ENCODE measurements around the gene ADCY1. TPM values are rescaled to one million over a fixed set of nuclear protein-coding genes. Genes with fewer than 3 reads are reported as not detected.

Gene ADCY1
- total and polyA plus RNA-seq, 4 donors: 0.33 to 20.1 (median 4.1) TPM

DNA sequence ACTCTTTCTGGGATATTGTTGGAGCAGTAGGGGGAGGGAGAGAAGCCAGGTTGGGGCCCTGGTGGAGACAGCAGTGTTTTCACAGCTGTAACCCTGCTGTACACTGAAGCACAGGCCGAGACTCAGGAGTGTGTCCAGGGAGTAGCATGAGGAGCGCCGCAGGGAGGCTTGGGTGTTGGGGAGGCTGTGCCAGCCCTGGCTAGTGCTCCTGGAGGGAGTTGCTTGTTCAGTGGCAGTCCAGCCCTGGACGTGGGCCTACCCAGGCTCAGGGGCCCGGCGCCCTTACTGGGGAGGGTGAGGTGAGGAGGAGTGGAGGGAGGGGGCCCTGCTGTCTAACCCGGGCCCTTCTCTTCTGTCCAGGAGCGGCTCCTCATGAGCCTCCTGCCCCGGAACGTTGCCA, 35.9 kb downstream of the ADCY1 start:
- no peak for TF ChIP-seq FOXA2 (IDR thresholded peaks at IDR 0.05)
- no peak for TF ChIP-seq GABPA (IDR thresholded peaks at IDR 0.05 in 1 of 2, conservative IDR thresholded peaks at IDR 0.05 in 1 of 2)
- TF ChIP-seq YY1 (IDR thresholded peaks at IDR 0.05): no peak
- TF ChIP-seq EGR1 (IDR thresholded peaks at IDR 0.05; ENCODE audit: low read depth in 2 of 2): no peak
- TF ChIP-seq JUND (IDR thresholded peaks at IDR 0.05): no peak
- TF ChIP-seq, protein P1, sequence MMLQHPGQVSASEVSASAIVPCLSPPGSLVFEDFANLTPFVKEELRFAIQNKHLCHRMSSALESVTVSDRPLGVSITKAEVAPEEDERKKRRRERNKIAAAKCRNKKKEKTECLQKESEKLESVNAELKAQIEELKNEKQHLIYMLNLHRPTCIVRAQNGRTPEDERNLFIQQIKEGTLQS (IDR thresholded peaks at IDR 0.05): no peak
- TF ChIP-seq NR2F2 (IDR thresholded peaks at IDR 0.05): no peak
- no peak for TF ChIP-seq HNF4G (IDR thresholded peaks at IDR 0.05)
- no peak for TF ChIP-seq SP1 (IDR thresholded peaks at IDR 0.05)
- TF ChIP-seq, protein P2, sequence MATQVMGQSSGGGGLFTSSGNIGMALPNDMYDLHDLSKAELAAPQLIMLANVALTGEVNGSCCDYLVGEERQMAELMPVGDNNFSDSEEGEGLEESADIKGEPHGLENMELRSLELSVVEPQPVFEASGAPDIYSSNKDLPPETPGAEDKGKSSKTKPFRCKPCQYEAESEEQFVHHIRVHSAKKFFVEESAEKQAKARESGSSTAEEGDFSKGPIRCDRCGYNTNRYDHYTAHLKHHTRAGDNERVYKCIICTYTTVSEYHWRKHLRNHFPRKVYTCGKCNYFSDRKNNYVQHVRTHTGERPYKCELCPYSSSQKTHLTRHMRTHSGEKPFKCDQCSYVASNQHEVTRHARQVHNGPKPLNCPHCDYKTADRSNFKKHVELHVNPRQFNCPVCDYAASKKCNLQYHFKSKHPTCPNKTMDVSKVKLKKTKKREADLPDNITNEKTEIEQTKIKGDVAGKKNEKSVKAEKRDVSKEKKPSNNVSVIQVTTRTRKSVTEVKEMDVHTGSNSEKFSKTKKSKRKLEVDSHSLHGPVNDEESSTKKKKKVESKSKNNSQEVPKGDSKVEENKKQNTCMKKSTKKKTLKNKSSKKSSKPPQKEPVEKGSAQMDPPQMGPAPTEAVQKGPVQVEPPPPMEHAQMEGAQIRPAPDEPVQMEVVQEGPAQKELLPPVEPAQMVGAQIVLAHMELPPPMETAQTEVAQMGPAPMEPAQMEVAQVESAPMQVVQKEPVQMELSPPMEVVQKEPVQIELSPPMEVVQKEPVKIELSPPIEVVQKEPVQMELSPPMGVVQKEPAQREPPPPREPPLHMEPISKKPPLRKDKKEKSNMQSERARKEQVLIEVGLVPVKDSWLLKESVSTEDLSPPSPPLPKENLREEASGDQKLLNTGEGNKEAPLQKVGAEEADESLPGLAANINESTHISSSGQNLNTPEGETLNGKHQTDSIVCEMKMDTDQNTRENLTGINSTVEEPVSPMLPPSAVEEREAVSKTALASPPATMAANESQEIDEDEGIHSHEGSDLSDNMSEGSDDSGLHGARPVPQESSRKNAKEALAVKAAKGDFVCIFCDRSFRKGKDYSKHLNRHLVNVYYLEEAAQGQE (IDR thresholded peaks at IDR 0.05): no peak
- TF ChIP-seq, protein P3, sequence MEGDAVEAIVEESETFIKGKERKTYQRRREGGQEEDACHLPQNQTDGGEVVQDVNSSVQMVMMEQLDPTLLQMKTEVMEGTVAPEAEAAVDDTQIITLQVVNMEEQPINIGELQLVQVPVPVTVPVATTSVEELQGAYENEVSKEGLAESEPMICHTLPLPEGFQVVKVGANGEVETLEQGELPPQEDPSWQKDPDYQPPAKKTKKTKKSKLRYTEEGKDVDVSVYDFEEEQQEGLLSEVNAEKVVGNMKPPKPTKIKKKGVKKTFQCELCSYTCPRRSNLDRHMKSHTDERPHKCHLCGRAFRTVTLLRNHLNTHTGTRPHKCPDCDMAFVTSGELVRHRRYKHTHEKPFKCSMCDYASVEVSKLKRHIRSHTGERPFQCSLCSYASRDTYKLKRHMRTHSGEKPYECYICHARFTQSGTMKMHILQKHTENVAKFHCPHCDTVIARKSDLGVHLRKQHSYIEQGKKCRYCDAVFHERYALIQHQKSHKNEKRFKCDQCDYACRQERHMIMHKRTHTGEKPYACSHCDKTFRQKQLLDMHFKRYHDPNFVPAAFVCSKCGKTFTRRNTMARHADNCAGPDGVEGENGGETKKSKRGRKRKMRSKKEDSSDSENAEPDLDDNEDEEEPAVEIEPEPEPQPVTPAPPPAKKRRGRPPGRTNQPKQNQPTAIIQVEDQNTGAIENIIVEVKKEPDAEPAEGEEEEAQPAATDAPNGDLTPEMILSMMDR (IDR thresholded peaks at IDR 0.05; ENCODE audit: low read depth, low read length, missing input control): no peak
- TF ChIP-seq FOXA1 (IDR thresholded peaks at IDR 0.05): no peak
- no peak for TF ChIP-seq TAF1 (conservative IDR thresholded peaks at IDR 0.05)
- no peak for TF ChIP-seq RAD21 (IDR thresholded peaks at IDR 0.05)
- TF ChIP-seq, protein P4, sequence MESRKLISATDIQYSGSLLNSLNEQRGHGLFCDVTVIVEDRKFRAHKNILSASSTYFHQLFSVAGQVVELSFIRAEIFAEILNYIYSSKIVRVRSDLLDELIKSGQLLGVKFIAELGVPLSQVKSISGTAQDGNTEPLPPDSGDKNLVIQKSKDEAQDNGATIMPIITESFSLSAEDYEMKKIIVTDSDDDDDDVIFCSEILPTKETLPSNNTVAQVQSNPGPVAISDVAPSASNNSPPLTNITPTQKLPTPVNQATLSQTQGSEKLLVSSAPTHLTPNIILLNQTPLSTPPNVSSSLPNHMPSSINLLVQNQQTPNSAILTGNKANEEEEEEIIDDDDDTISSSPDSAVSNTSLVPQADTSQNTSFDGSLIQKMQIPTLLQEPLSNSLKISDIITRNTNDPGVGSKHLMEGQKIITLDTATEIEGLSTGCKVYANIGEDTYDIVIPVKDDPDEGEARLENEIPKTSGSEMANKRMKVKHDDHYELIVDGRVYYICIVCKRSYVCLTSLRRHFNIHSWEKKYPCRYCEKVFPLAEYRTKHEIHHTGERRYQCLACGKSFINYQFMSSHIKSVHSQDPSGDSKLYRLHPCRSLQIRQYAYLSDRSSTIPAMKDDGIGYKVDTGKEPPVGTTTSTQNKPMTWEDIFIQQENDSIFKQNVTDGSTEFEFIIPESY (IDR thresholded peaks at IDR 0.05): no peak
- TF ChIP-seq RXRA (IDR thresholded peaks at IDR 0.05): no peak
- TF ChIP-seq HNF4A (conservative IDR thresholded peaks at IDR 0.05): no peak
- TF ChIP-seq, protein P5, sequence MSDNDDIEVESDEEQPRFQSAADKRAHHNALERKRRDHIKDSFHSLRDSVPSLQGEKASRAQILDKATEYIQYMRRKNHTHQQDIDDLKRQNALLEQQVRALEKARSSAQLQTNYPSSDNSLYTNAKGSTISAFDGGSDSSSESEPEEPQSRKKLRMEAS (IDR thresholded peaks at IDR 0.05): no peak
- no peaks in the 10 kb centered on the region for H3K27me3 ChIP-seq (ENCODE audit: control insufficient read depth in 4 of 4, insufficient read depth in 4 of 4, low read length in 3 of 4)
- no peaks in the 10 kb centered on the region for H3K36me3 ChIP-seq (ENCODE audit: control insufficient read depth in 4 of 4, insufficient read depth in 3 of 4, low read depth in 1 of 4, low read length in 3 of 4)
- H3K9me3 ChIP-seq (ENCODE audit: control insufficient read depth in 4 of 4, low read length in 3 of 4): peaks cover 0 to 6% (median 0%) of the 10 kb centered on the region in 4 donors
- H3K4me3 ChIP-seq (ENCODE audit: low read depth in 1 of 3, low read length in 3 of 3): no peak overlapping the region
- no peak for DNase-seq (ENCODE audit: low spot score)
- no peaks in the 10 kb centered on the region for H3K4me1 ChIP-seq (ENCODE audit: control insufficient read depth in 4 of 4, insufficient read depth in 4 of 4, low read length in 3 of 4)
- no peak overlapping the region for H3K9ac ChIP-seq (ENCODE audit: low read depth in 1 of 2, low read length in 2 of 2)
- WGBS: 95% methylated on average over 10 of the region's 10 CpGs
- H3K27ac ChIP-seq (ENCODE audit: low read depth in 1 of 2, low read length in 2 of 2): no peak overlapping the region

All from liver (tissue), 9 donors.